Measurements from ENCODE around the gene C1QTNF2.

C1QTNF2 gene

GRCh38 chr5:160369990-160370712, at the start of gene C1QTNF2:
TSS of gene C1QTNF2 (minus strand) at chr5:160370626. CDS start at chr5:160355011, 15,615 bp downstream.
- no peak for DNase-seq (ENCODE audit: low read depth)

- no peak for DNase-seq (ENCODE audit: low read depth)
Observed at GRCh38 chr5:160420331-160420610, 49.8 kb upstream of the C1QTNF2 start.

- no peak for DNase-seq (ENCODE audit: low read depth)
Observed at GRCh38 chr5:160419458-160420330, 49.3 kb upstream of the C1QTNF2 start.

- peak; percentile 83 for DNase-seq (ENCODE audit: low read depth)
Observed at GRCh38 chr5:160418561-160419457, 48.4 kb upstream of the C1QTNF2 start, which contains the start of gene SLU7. TSS of gene SLU7 (minus strand) at chr5:160419081. CDS start at chr5:160415294, 3,787 bp downstream.

GRCh38 chr5:160399402-160400353, 29.3 kb upstream of the C1QTNF2 start, which contains the start of gene FAM200C:
TSS of gene FAM200C (minus strand) at chr5:160400054. CDS start at chr5:160395490, 4,564 bp downstream.
- peak; percentile 53 for DNase-seq (ENCODE audit: low read depth)

- no peak for DNase-seq (ENCODE audit: low read depth)
Observed at GRCh38 chr5:160398806-160399205, 28.4 kb upstream of the C1QTNF2 start.

GRCh38 chr5:160397492-160397891, 27.1 kb upstream of the C1QTNF2 start:
- DNase-seq (ENCODE audit: low read depth) = no peak

- DNase-seq (ENCODE audit: low read depth) = no peak
Observed at GRCh38 chr5:160395111-160395510, 24.7 kb upstream of the C1QTNF2 start.

- no peak for DNase-seq (ENCODE audit: low read depth)
Observed at GRCh38 chr5:160390787-160391696, 20.6 kb upstream of the C1QTNF2 start.

- no peak for DNase-seq (ENCODE audit: low read depth)
Observed at GRCh38 chr5:160387445-160387844, 17.0 kb upstream of the C1QTNF2 start.

- no peak for DNase-seq (ENCODE audit: low read depth)
Observed at GRCh38 chr5:160385496-160385895, 15.1 kb upstream of the C1QTNF2 start.

- no peak for DNase-seq (ENCODE audit: low read depth)
Observed at GRCh38 chr5:160384681-160385080, 14.3 kb upstream of the C1QTNF2 start.

GRCh38 chr5:160382346-160382745, 11.9 kb upstream of the C1QTNF2 start:
- no peak for DNase-seq (ENCODE audit: low read depth)

- DNase-seq (ENCODE audit: low read depth) = no peak
Observed at GRCh38 chr5:160380041-160380440, 9.6 kb upstream of the C1QTNF2 start.

- DNase-seq (ENCODE audit: low read depth) = no peak
Observed at GRCh38 chr5:160379511-160379910, 9.1 kb upstream of the C1QTNF2 start.

GRCh38 chr5:160378330-160378729, 7.9 kb upstream of the C1QTNF2 start:
- no peak for DNase-seq (ENCODE audit: low read depth)

- no peak for DNase-seq (ENCODE audit: low read depth)
Observed at GRCh38 chr5:160377651-160378050, 7.2 kb upstream of the C1QTNF2 start.

GRCh38 chr5:160376416-160376815, 6.0 kb upstream of the C1QTNF2 start:
- DNase-seq (ENCODE audit: low read depth) = no peak

GRCh38 chr5:160375701-160376100, 5.3 kb upstream of the C1QTNF2 start:
- no peak for DNase-seq (ENCODE audit: low read depth)

- no peak for DNase-seq (ENCODE audit: low read depth)
Observed at GRCh38 chr5:160375166-160375565, 4.7 kb upstream of the C1QTNF2 start.

All from T-helper 22 cell (primary cell).